Neural progenitor cell (in vitro differentiated cells): ENCODE data around the gene PIK3R6. TPM values are rescaled to one million over a fixed set of nuclear protein-coding genes. Genes with fewer than 3 reads are reported as not detected.
"Not testable (repeated sequence)": the region's sequence is repeated elsewhere in the genome, so short reads cannot be mapped to it uniquely, and the experiment has no call there.

Experiments used
- DNase-seq: peaks from one replicate; pipeline ENCODE4 v3.0.0-alpha.2; 2016; ENCODE audit warnings: low spot score
- H2AFZ ChIP-seq: fragments of 200-600 bp; sonication (generic); replicated peaks from 2 replicates; pipeline ENCODE4 v1.6.1; 2016; ENCODE audit warnings: antibody characterized with exemption
- H3F3A ChIP-seq: fragments of 200-600 bp; sonication (generic); 2 replicates; pipeline ENCODE4 v1.6.1; 2016; ENCODE audit warnings: antibody characterized with exemption, low read depth
- H3K27ac ChIP-seq: fragments of 200-600 bp; sonication (generic); 2 replicates; pipeline ENCODE4 v1.5.1; 2016; ENCODE audit warnings: mild to moderate bottlenecking
- H3K27me3 ChIP-seq: fragments of 200-600 bp; sonication (generic); 2 replicates; pipeline ENCODE4 v1.6.1; 2016; ENCODE audit warnings: mild to moderate bottlenecking, moderate library complexity
- H3K36me3 ChIP-seq: fragments of 200-600 bp; sonication (generic); 2 replicates; pipeline ENCODE4 v1.5.1; 2016
- H3K4me1 ChIP-seq: fragments of 200-600 bp; sonication (generic); 2 replicates; pipeline ENCODE4 v1.6.1; 2016; ENCODE audit warnings: mixed run types
- H3K4me2 ChIP-seq: fragments of 200-600 bp; sonication (generic); 2 replicates; pipeline ENCODE4 v1.6.1; 2016
- H3K4me3 ChIP-seq: fragments of 200-600 bp; sonication (generic); 2 replicates; pipeline ENCODE4 v1.5.1; 2016
- H3K79me2 ChIP-seq: fragments of 200-600 bp; sonication (generic); 2 replicates; pipeline ENCODE4 v1.6.1; 2016; ENCODE audit warnings: low read depth
- H3K9ac ChIP-seq: fragments of 200-600 bp; sonication (generic); 2 replicates; pipeline ENCODE4 v1.6.1; 2016
- H3K9me3 ChIP-seq: fragments of 200-600 bp; sonication (generic); 2 replicates; pipeline ENCODE4 v1.5.1; 2016; ENCODE audit warnings: low read depth
- H4K20me1 ChIP-seq: fragments of 200-600 bp; sonication (generic); 2 replicates; pipeline ENCODE4 v1.6.1; 2016; ENCODE audit warnings: low read depth
- H3K27ac Mint-ChIP-seq: 3 replicates; pipeline ENCODE4 v1.8.0; 2021; ENCODE audit warnings: mixed read lengths
- H3K27me3 Mint-ChIP-seq: 2 replicates; pipeline ENCODE4 v1.8.0; 2022; ENCODE audit warnings: low read depth, mild to moderate bottlenecking, inconsistent platforms, moderate library complexity, mixed read lengths; ENCODE audit not compliant: insufficient read depth
- H3K36me3 Mint-ChIP-seq: 3 replicates; pipeline ENCODE4 v1.8.0; 2021; ENCODE audit warnings: mixed read lengths
- H3K4me1 Mint-ChIP-seq: 3 replicates; pipeline ENCODE4 v1.8.0; 2021; ENCODE audit warnings: mixed read lengths
- H3K4me3 Mint-ChIP-seq: 3 replicates; pipeline ENCODE4 v1.8.0; 2021; ENCODE audit warnings: mild to moderate bottlenecking, moderate library complexity, mixed read lengths
- H3K9me3 Mint-ChIP-seq: 3 replicates; pipeline ENCODE4 v1.8.0; 2020; ENCODE audit warnings: mixed read lengths
- EZH2 ChIP-seq: fragments of 200-600 bp; sonication (generic); IDR thresholded peaks from 2 replicates; pipeline ENCODE4 v1.6.1; 2017; ENCODE audit warnings: antibody characterized with exemption, mild to moderate bottlenecking, moderate library complexity
- EZH2phosphoT487 ChIP-seq: fragments of 200-600 bp; sonication (generic); IDR thresholded peaks from 2 replicates; pipeline ENCODE4 v1.6.1; 2017; ENCODE audit warnings: antibody characterized with exemption
- total RNA-seq: library from RNA; depleted of rRNA; stranded (reverse); fragments of >200 nt; gene quantifications from 2 replicates; pipeline ENCODE4 v1.2.3, GENCODE V29; 2015; ENCODE audit warnings: low replicate concordance
- TF ChIP-seq, protein P1 (sequence below): fragments of 200-600 bp; sonication (generic); IDR thresholded peaks from 2 replicates; pipeline ENCODE4 v1.5.1; 2017; ENCODE audit warnings: antibody characterized with exemption, mild to moderate bottlenecking

The PIK3R6 gene
- total RNA-seq, 1 donor from 2014 or later, result not detected

DNA sequence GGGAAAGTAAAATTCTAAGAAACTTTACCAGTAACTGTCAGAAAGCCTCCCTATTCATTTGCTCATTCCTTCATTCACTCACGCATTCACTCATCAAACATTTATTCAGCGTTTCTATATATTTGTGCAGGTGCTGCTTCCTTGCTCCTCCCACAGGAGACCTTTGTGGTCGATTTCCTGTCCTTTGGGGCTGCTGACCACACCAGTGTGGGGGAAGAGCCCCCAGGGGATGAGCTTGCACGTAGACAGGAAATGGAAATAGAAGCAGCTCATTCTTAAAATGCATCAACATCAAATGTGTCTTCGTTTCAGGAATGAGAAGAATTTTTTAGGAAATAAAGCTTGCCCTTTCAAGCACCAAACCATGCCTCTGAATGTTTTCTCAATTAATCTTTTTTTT is 9.6 kb downstream of the PIK3R6 start:
- no peak for DNase-seq

DNA sequence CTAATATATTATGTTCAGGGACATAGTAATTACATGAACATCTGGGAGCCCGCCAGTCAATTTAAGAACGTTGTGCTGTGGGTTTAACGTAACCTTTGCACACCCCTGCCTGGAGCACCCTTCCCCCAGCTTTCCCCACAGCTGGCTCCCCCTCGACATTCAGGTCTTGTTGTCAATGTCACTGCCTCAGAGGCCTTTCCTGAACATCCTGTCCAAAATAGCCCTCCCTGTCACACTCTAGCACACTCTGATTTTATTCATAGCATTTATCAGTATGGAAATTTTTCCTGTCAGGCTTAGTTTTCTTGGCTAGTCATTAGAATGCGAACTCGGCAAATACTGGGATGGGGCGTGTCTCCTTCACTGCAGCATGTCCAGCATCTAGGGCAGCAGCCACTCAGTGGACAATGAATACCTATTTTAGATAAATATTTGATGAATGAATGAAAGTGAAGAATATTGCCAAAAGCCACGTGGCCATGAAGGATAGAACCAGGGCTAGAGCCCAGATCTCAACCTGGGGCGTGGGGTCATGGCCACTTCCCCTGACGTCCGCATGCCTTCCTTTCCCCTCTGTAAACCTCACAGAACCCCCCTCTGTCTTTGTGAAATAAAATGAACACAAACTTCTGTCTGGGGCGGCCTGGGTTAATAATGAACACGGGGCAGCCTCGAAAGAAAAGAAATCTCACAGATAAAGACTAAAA is 10.5 kb downstream of the PIK3R6 start:
- no peaks in the 10 kb centered on the region for H3K79me2 ChIP-seq
- no peak for DNase-seq
- H3K4me1 Mint-ChIP-seq, result peaks cover 27% of the 10 kb centered on the region
- no peak overlapping the region for H3K27ac Mint-ChIP-seq
- peaks cover 7% of the 10 kb centered on the region for H3F3A ChIP-seq
- no peaks in the 10 kb centered on the region for H3K36me3 Mint-ChIP-seq
- no peaks in the 10 kb centered on the region for H4K20me1 ChIP-seq
- H3K9me3 ChIP-seq, result no peaks in the 10 kb centered on the region
- H3K9me3 Mint-ChIP-seq, result no peaks in the 10 kb centered on the region
- no peak overlapping the region for H3K4me3 Mint-ChIP-seq
- no peak overlapping the region for H3K27ac ChIP-seq
- no peak overlapping the region for H3K9ac ChIP-seq
- H3K4me1 ChIP-seq, result peaks cover 18% of the 10 kb centered on the region
- no peaks in the 10 kb centered on the region for H3K27me3 ChIP-seq
- H3K4me2 ChIP-seq, result no peak overlapping the region
- TF ChIP-seq EZH2 (no peak), EZH2phosphoT487 (no peak)
- TF ChIP-seq, protein P1, sequence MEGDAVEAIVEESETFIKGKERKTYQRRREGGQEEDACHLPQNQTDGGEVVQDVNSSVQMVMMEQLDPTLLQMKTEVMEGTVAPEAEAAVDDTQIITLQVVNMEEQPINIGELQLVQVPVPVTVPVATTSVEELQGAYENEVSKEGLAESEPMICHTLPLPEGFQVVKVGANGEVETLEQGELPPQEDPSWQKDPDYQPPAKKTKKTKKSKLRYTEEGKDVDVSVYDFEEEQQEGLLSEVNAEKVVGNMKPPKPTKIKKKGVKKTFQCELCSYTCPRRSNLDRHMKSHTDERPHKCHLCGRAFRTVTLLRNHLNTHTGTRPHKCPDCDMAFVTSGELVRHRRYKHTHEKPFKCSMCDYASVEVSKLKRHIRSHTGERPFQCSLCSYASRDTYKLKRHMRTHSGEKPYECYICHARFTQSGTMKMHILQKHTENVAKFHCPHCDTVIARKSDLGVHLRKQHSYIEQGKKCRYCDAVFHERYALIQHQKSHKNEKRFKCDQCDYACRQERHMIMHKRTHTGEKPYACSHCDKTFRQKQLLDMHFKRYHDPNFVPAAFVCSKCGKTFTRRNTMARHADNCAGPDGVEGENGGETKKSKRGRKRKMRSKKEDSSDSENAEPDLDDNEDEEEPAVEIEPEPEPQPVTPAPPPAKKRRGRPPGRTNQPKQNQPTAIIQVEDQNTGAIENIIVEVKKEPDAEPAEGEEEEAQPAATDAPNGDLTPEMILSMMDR, result no peak
- H3K4me3 ChIP-seq, result no peak overlapping the region
- H3K36me3 ChIP-seq, result no peaks in the 10 kb centered on the region
- H2AFZ ChIP-seq, result no peak overlapping the region
- peaks cover 5% of the 10 kb centered on the region for H3K27me3 Mint-ChIP-seq

More for the DNA sequence above, 9.6 kb downstream of the PIK3R6 start:
- Mint-ChIP-seq H3K4me1 (peaks cover 27% of the 10 kb centered on the region), H3K36me3 (no peaks in the 10 kb centered on the region), H3K9me3 (no peaks in the 10 kb centered on the region), H3K4me3 (no peak overlapping the region), H3K27me3 (peaks cover 5% of the 10 kb centered on the region), H3K27ac (no peak overlapping the region)
- no peaks in the 10 kb centered on the region for H3K27me3 ChIP-seq
- TF ChIP-seq, protein P1, result no peak
- TF ChIP-seq EZH2, result no peak
- TF ChIP-seq EZH2phosphoT487, result no peak
- no peaks in the 10 kb centered on the region for H3K79me2 ChIP-seq
- no peaks in the 10 kb centered on the region for H3K9me3 ChIP-seq
- peaks cover 7% of the 10 kb centered on the region for H3F3A ChIP-seq
- H3K36me3 ChIP-seq, result no peaks in the 10 kb centered on the region
- no peak overlapping the region for H3K9ac ChIP-seq
- H4K20me1 ChIP-seq, result no peaks in the 10 kb centered on the region
- H2AFZ ChIP-seq, result no peak overlapping the region
- no peak overlapping the region for H3K4me3 ChIP-seq
- H3K4me2 ChIP-seq, result no peak overlapping the region
- H3K27ac ChIP-seq, result no peak overlapping the region
- peaks cover 18% of the 10 kb centered on the region for H3K4me1 ChIP-seq

DNA sequence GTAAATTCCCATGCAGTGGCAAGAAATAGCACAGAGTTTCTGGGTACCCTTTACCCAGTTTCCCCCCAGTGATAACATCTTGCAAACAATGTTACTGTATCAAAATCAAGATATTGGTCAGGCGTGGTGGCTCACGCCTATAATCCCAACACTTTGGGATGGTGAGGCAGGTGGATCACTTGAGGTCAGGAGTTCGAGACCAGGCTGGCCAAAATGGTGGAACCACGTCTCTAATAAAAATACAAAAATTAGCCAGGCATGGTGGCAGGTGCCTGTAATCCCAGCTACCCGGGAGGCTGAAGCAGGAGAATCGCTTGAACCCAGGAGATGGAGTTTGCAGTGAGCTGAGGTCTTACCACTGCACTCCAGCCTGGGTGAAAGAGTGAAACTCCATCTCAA is 11.3 kb downstream of the PIK3R6 start:
- not testable (repeated sequence) for H3K4me2 ChIP-seq, H3K27me3 ChIP-seq, H3F3A ChIP-seq, H4K20me1 ChIP-seq, DNase-seq, H3K9me3 ChIP-seq, H3K27ac Mint-ChIP-seq, H3K36me3 ChIP-seq, H3K4me3 Mint-ChIP-seq, H3K27ac ChIP-seq, H3K27me3 Mint-ChIP-seq, H3K36me3 Mint-ChIP-seq, H3K79me2 ChIP-seq, H3K4me3 ChIP-seq, H3K9ac ChIP-seq, H3K9me3 Mint-ChIP-seq, H2AFZ ChIP-seq
- H3K4me1 Mint-ChIP-seq, result peaks cover 27% of the 10 kb centered on the region
- peaks cover 18% of the 10 kb centered on the region for H3K4me1 ChIP-seq

- Histone ChIP-seq H3K9me3 (no peaks in the 10 kb centered on the region), H3K4me3 (no peak overlapping the region), H3K4me1 (peaks cover 18% of the 10 kb centered on the region), H2AFZ (no peak overlapping the region), H4K20me1 (no peaks in the 10 kb centered on the region), H3K79me2 (no peaks in the 10 kb centered on the region), H3K4me2 (no peak overlapping the region), H3K27ac (no peak overlapping the region), H3F3A (peaks cover 7% of the 10 kb centered on the region), H3K9ac (no peak overlapping the region), H3K27me3 (no peaks in the 10 kb centered on the region), H3K36me3 (no peaks in the 10 kb centered on the region)
- Mint-ChIP-seq H3K4me3 (no peak overlapping the region), H3K36me3 (no peaks in the 10 kb centered on the region), H3K4me1 (peaks cover 27% of the 10 kb centered on the region), H3K9me3 (no peaks in the 10 kb centered on the region), H3K27me3 (peaks cover 5% of the 10 kb centered on the region), H3K27ac (no peak overlapping the region)
- TF ChIP-seq EZH2phosphoT487 (no peak), EZH2 (no peak)
- TF ChIP-seq, protein P1, result no peak
- DNase-seq, result no peak
Observed at GRCh38 chr17:8855477-8856204, 11.8 kb downstream of the PIK3R6 start.
